Spleen (tissue), 11 donors: ENCODE data around the gene TAS2R40. TPM values are rescaled to one million over a fixed set of nuclear protein-coding genes. Genes with fewer than 3 reads are reported as not detected.
A peak's percentile ranks its signal among the peaks of the same experiment; 100 is the strongest.

Experiments
- DNase-seq: peaks from one replicate; pipeline ENCODE4 v3.0.0-alpha.2; 2020
- H3K27ac ChIP-seq, 8 donors: fragments of 200-600 bp; sonication (generic) in 7 of 8; 1 replicate in 4 of 8; 2 replicates in 4 of 8; pipeline versions ENCODE4 v1.5.0 to v1.8.0; 2016 to 2021; ENCODE audit warnings: inconsistent platforms in 4 of 8, mild to moderate bottlenecking in 4 of 8, moderate library complexity in 1 of 8
- H3K27me3 ChIP-seq, 7 donors: fragments of 200-600 bp; sonication (generic) in 6 of 7; replicated peaks in 1 of 7; 1 replicate in 4 of 7; 2 replicates in 3 of 7; pipeline versions ENCODE4 v1.5.0 to v1.8.0; 2016 to 2021; ENCODE audit warnings: inconsistent platforms in 3 of 7, mild to moderate bottlenecking in 1 of 7
- H3K36me3 ChIP-seq, 6 donors: fragments of 200-600 bp; sonication (generic) in 5 of 6; 1 replicate in 4 of 6; 2 replicates in 2 of 6; pipeline versions ENCODE4 v1.5.0 to v1.8.0; 2016 to 2021; ENCODE audit warnings: inconsistent platforms in 2 of 6
- H3K4me1 ChIP-seq, 6 donors: fragments of 200-600 bp; sonication (generic) in 5 of 6; 1 replicate in 3 of 6; 2 replicates in 3 of 6; pipeline versions ENCODE4 v1.5.0 to v1.8.0; 2016 to 2021; ENCODE audit warnings: inconsistent platforms in 3 of 6
- H3K4me3 ChIP-seq, 8 donors: fragments of 200-600 bp; sonication (generic) in 7 of 8; 1 replicate in 4 of 8; 2 replicates in 4 of 8; pipeline versions ENCODE4 v1.5.0 to v1.8.0; 2016 to 2021; ENCODE audit warnings: inconsistent platforms in 4 of 8, mild to moderate bottlenecking in 4 of 8, moderate library complexity in 2 of 8
- H3K9me3 ChIP-seq, 8 donors: fragments of 200-600 bp; sonication (generic) in 7 of 8; 1 replicate in 4 of 8; 2 replicates in 4 of 8; pipeline versions ENCODE4 v1.5.0 to v1.8.0; 2016 to 2021; ENCODE audit warnings: inconsistent platforms in 4 of 8
- CTCF ChIP-seq, 11 experiments: fragments of 200-600 bp in 7 of 11; fragments of 450-650 bp in 4 of 11; sonication (generic) in 4 of 11; IDR thresholded peaks in 8 of 11; conservative IDR thresholded peaks in 3 of 11; 1 replicate in 7 of 11; 2 replicates in 4 of 11; pipeline versions ENCODE4 v1.4.0 to v1.8.0; 2016 to 2021; ENCODE audit warnings: antibody characterized with exemption in 11 of 11, inconsistent platforms in 4 of 11, mild to moderate bottlenecking in 1 of 11
- POLR2A ChIP-seq, 3 donors: fragments of 450-650 bp; IDR thresholded peaks; one replicate each; pipeline ENCODE4 v1.5.1; 2017; ENCODE audit warnings: antibody characterized with exemption in 3 of 3, mild to moderate bottlenecking in 1 of 3
- POLR2AphosphoS5 ChIP-seq, 3 donors: sonication (generic); formaldehyde crosslinking; IDR thresholded peaks; one replicate each; pipeline ENCODE4 v1.5.1; 2017; ENCODE audit warnings: antibody characterized with exemption in 3 of 3
- WGBS, 5 donors: extraction: QIAGEN DNeasy Blood & Tissue Kit in 3 of 5; methylation state at CpG; one replicate each; pipeline versions ENCODE4 v1.1.5 to v1.1.7; 2013 to 2018; 5-methylcytosine and 5-hydroxymethylcytosine counted together
- intact Hi-C: fragments of 100-400 bp; cut with DNase I; formaldehyde crosslinking; loops from one replicate; pipeline ENCODE4 v1.15.0; 2023; ENCODE audit warnings: low total_unique reads
- polyA plus RNA-seq, 3 donors: library from polyadenylated mRNA; stranded (reverse); fragments of 200-250 nt; gene quantifications; one replicate each; pipeline ENCODE4 v1.2.1, GENCODE V29; 2013
- total RNA-seq, 7 donors: library from RNA; depleted of rRNA in 3 of 7; stranded (reverse); fragments of >200 nt in 3 of 7; fragmentation: NEBNext Ultra II Directional in 4 of 7; extraction: Animal tissue kit (Norgen Biotek cat#: 25700) in 4 of 7; gene quantifications; one replicate each; pipeline versions ENCODE4 v1.1.0 to v1.2.1, GENCODE V29; 2016 to 2021
- donor health status: healthy with polysubstance abuse.
- donor health status: DM: no; HTN: no; CAD: no; lungs with moderate emphysema.
- donor health status: DM: no; HTN: no; CAD: no.
- donor health status: Bipolar disorder and iron deficiency.
- donor health status: healthy.
- donor health status: DM: no; HTN: no; CAD: no.
- donor health status: DM: yes; HTN: yes; CAD: no.

The TAS2R40 gene
- total and polyA plus RNA-seq, 10 donors, result not detected

GRCh38 chr7:143256932-143257331, 35.1 kb downstream of the TAS2R40 start:
- Histone ChIP-seq H3K36me3 (no peaks in the 10 kb centered on the region), H3K27me3 (no peaks in the 10 kb centered on the region), H3K4me1 (peaks cover 4 to 51% (median 16%) of the 10 kb centered on the region in 6 donors), H3K4me3 (no peak overlapping the region), H3K9me3 (no peaks in the 10 kb centered on the region), H3K27ac (peak overlapping the region in 4 of 8 donors; percentile 35 to 62 (median 39))
- 67 to 80% (median 77%) methylated on average over 4 of the region's 4 CpGs for WGBS, 5 donors
- no peak for DNase-seq
- intact Hi-C loops, result no loop called here
- no peak for TF ChIP-seq CTCF (IDR thresholded peaks at IDR 0.05 in 8 of 11, conservative IDR thresholded peaks at IDR 0.05 in 3 of 11)
- no peak for TF ChIP-seq POLR2A (IDR thresholded peaks at IDR 0.05)
- no peak for TF ChIP-seq POLR2AphosphoS5 (IDR thresholded peaks at IDR 0.05)

DNA sequence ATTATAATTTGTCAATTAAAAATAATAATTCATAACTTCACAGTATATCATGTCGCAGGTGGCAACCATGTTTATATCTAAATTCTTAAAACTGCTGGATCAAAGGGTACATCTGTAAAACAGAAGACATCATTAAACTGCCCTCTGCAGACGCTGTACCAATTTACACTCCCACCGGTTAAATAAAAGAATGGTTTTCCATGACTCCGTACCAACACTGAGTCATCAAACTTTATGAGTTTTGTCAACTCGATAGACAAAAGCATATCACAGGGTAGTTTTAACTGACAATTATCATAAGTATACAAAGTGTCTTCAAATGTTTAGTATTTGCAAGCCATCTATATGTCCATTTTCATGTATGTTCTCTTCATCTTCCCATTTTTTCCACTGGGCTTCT, 35.7 kb downstream of the TAS2R40 start:
- TF ChIP-seq POLR2A (IDR thresholded peaks at IDR 0.05), result no peak
- no peak for TF ChIP-seq POLR2AphosphoS5 (IDR thresholded peaks at IDR 0.05)
- TF ChIP-seq CTCF (IDR thresholded peaks at IDR 0.05 in 8 of 11, conservative IDR thresholded peaks at IDR 0.05 in 3 of 11), result no peak
- WGBS, 5 donors, result 88 to 95% (median 90%) methylated on average over 5 of the region's 5 CpGs
- Histone ChIP-seq H3K4me1 (peaks cover 5 to 48% (median 17%) of the 10 kb centered on the region in 6 donors), H3K36me3 (no peaks in the 10 kb centered on the region), H3K27me3 (no peaks in the 10 kb centered on the region), H3K9me3 (no peaks in the 10 kb centered on the region), H3K4me3 (no peak overlapping the region), H3K27ac (no peak overlapping the region)
- DNase-seq, result no peak
- intact Hi-C loops, result no loop called here

GRCh38 chr7:143258831-143259230, 37.0 kb downstream of the TAS2R40 start:
- DNase-seq, result no peak
- intact Hi-C loops, result no loop called here
- Histone ChIP-seq H3K4me1 (peaks cover 8 to 54% (median 24%) of the 10 kb centered on the region in 6 donors), H3K27me3 (no peaks in the 10 kb centered on the region), H3K36me3 (no peaks in the 10 kb centered on the region), H3K27ac (peak overlapping the region in 6 of 8 donors; percentile 42 to 65 (median 56)), H3K9me3 (no peaks in the 10 kb centered on the region), H3K4me3 (peak overlapping the region in 2 of 8 donors; percentile 5 to 14)
- 14 to 30% (median 21%) methylated on average over 2 of the region's 2 CpGs for WGBS, 5 donors
- TF ChIP-seq CTCF (IDR thresholded peaks at IDR 0.05 in 8 of 11, conservative IDR thresholded peaks at IDR 0.05 in 3 of 11) (no peak), POLR2AphosphoS5 (IDR thresholded peaks at IDR 0.05) (no peak), POLR2A (IDR thresholded peaks at IDR 0.05) (no peak)

GRCh38 chr7:143259765-143260164, 37.9 kb downstream of the TAS2R40 start:
- TF ChIP-seq POLR2AphosphoS5 (IDR thresholded peaks at IDR 0.05) (no peak), CTCF (IDR thresholded peaks at IDR 0.05 in 8 of 11, conservative IDR thresholded peaks at IDR 0.05 in 3 of 11) (no peak), POLR2A (IDR thresholded peaks at IDR 0.05) (no peak)
- WGBS, 5 donors, result 80 to 95% (median 92%) methylated on average over 2 of the region's 2 CpGs
- intact Hi-C loops, result no loop called here

More at GRCh38 chr7:143259765-143260164, 37.9 kb downstream of the TAS2R40 start:
- Histone ChIP-seq H3K27ac (peak overlapping the region in 1 of 8 donors; percentile 43), H3K36me3 (peaks cover 0 to 3% (median 0%) of the 10 kb centered on the region in 6 donors), H3K9me3 (no peaks in the 10 kb centered on the region), H3K27me3 (no peaks in the 10 kb centered on the region), H3K4me1 (peaks cover 14 to 63% (median 33%) of the 10 kb centered on the region in 6 donors), H3K4me3 (no peak overlapping the region)
- DNase-seq, result no peak
